Gastrocnemius medialis (tissue), 4 donors: ENCODE measurements around the gene HOXD8. TPM values are rescaled to one million over a fixed set of nuclear protein-coding genes. Genes with fewer than 3 reads are reported as not detected.

Experiments used
- ATAC-seq, 2 donors: fragments of 150-250 bp; one replicate each; pipeline ENCODE4 v1.9.1; 2016
- DNase-seq, 2 donors: peaks; one replicate each; pipeline ENCODE4 v3.0.0-alpha.2; 2019
- H3K27ac ChIP-seq, 4 donors: fragments of 200-600 bp; sonication (generic); 1 replicate in 1 of 4; 2 replicates in 3 of 4; pipeline ENCODE4 v1.5.1; 2016 to 2018; ENCODE audit warnings: mild to moderate bottlenecking in 2 of 4, moderate library complexity in 1 of 4
- H3K27me3 ChIP-seq, 3 donors: fragments of 200-600 bp; sonication (generic) in 2 of 3; 1 replicate in 1 of 3; 2 replicates in 2 of 3; pipeline versions ENCODE4 v1.5.1 to v1.6.0; 2016 to 2019; ENCODE audit warnings: mild to moderate bottlenecking in 1 of 3, moderate library complexity in 1 of 3
- H3K36me3 ChIP-seq, 2 donors: fragments of 200-600 bp; sonication (generic) in 1 of 2; one replicate each; pipeline ENCODE4 v1.5.1; 2017 to 2018
- H3K4me1 ChIP-seq, 2 donors: fragments of 200-600 bp; sonication (generic) in 1 of 2; one replicate each; pipeline ENCODE4 v1.5.1; 2016 to 2017; ENCODE audit warnings: mild to moderate bottlenecking in 2 of 2
- H3K4me3 ChIP-seq, 4 donors: fragments of 200-600 bp; sonication (generic) in 3 of 4; 1 replicate in 1 of 4; 2 replicates in 3 of 4; pipeline ENCODE4 v1.5.1; 2016 to 2019; ENCODE audit warnings: mild to moderate bottlenecking in 2 of 4
- H3K9me3 ChIP-seq, 3 donors: fragments of 200-600 bp; sonication (generic) in 2 of 3; 1 replicate in 1 of 3; 2 replicates in 2 of 3; pipeline ENCODE4 v1.5.1; 2016 to 2019
- POLR2A ChIP-seq, 2 donors: fragments of 450-650 bp; IDR thresholded peaks; one replicate each; pipeline ENCODE4 v1.6.1; 2017; ENCODE audit warnings: antibody characterized with exemption in 2 of 2, mild to moderate bottlenecking in 2 of 2, moderate library complexity in 2 of 2
- in situ Hi-C, 4 donors: fragments of 200-750 bp; cut with MboI; loops; one replicate each; pipeline versions ENCODE4 v1.15.0 to v1.8.0; 2017; ENCODE audit warnings: low sequenced_read_pairs in 4 of 4
- intact Hi-C: fragments of 100-400 bp; cut with DNase I; formaldehyde crosslinking; loops from one replicate; pipeline ENCODE4 v1.15.1; 2023; ENCODE audit warnings: low total_unique reads
- total RNA-seq, 4 donors: library from RNA; depleted of rRNA; stranded (reverse); fragments of >200 nt; gene quantifications; one replicate each; pipeline versions ENCODE4 v1.1.0 to v1.2.3, GENCODE V29; 2016
- TF ChIP-seq, protein P1 (sequence below), 5 experiments: fragments of 450-650 bp in 3 of 5; fragments of 200-600 bp in 2 of 5; sonication (generic) in 2 of 5; IDR thresholded peaks in 4 of 5; conservative IDR thresholded peaks in 1 of 5; 1 replicate in 4 of 5; 2 replicates in 1 of 5; pipeline ENCODE4 v1.5.1; 2016 to 2019; ENCODE audit warnings: antibody characterized with exemption in 5 of 5, mild to moderate bottlenecking in 3 of 5, moderate library complexity in 3 of 5

The HOXD8 gene
- total RNA-seq, 4 donors from 2014 or later: 4.0 to 12.0 (median 7.2) TPM

DNA sequence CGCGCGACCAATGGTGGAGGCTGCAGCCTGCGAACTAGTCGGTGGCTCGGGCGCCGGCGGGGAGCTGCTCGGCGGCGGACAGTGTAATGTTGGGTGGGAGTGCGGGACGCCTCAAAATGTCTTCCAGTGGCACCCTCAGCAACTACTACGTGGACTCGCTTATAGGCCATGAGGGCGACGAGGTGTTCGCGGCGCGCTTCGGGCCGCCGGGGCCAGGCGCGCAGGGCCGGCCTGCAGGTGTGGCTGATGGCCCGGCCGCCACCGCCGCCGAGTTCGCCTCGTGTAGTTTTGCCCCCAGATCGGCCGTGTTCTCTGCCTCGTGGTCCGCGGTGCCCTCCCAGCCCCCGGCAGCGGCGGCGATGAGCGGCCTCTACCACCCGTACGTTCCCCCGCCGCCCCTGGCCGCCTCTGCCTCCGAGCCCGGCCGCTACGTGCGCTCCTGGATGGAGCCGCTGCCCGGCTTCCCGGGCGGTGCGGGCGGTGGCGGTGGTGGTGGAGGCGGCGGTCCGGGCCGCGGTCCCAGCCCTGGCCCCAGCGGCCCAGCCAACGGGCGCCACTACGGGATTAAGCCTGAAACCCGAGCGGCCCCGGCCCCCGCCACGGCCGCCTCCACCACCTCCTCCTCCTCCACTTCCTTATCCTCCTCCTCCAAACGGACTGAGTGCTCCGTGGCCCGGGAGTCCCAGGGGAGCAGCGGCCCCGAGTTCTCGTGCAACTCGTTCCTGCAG, 6.7 kb upstream of the HOXD8 start, which contains the start of gene HOXD9:
HOXD9 (plus strand) TSS at position 37 of the 728 bp plus-strand sequence; CDS start at position 87, 50 bp downstream.
- TF ChIP-seq, protein P1, sequence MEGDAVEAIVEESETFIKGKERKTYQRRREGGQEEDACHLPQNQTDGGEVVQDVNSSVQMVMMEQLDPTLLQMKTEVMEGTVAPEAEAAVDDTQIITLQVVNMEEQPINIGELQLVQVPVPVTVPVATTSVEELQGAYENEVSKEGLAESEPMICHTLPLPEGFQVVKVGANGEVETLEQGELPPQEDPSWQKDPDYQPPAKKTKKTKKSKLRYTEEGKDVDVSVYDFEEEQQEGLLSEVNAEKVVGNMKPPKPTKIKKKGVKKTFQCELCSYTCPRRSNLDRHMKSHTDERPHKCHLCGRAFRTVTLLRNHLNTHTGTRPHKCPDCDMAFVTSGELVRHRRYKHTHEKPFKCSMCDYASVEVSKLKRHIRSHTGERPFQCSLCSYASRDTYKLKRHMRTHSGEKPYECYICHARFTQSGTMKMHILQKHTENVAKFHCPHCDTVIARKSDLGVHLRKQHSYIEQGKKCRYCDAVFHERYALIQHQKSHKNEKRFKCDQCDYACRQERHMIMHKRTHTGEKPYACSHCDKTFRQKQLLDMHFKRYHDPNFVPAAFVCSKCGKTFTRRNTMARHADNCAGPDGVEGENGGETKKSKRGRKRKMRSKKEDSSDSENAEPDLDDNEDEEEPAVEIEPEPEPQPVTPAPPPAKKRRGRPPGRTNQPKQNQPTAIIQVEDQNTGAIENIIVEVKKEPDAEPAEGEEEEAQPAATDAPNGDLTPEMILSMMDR (IDR thresholded peaks at IDR 0.05 in 4 of 5, conservative IDR thresholded peaks at IDR 0.05 in 1 of 5): no peak
- peak in 1 of 2 donors; percentile 47 for TF ChIP-seq POLR2A (IDR thresholded peaks at IDR 0.05)
- Histone ChIP-seq H3K36me3 (no peaks in the 10 kb centered on the region), H3K27ac (peak within 1 kb of the TSS; percentile 32 to 84 (median 66)), H3K9me3 (no peaks in the 10 kb centered on the region), H3K4me3 (peak within 1 kb of the TSS; percentile 60 to 73 (median 70)), H3K27me3 (peaks cover 54 to 81% (median 71%) of the 10 kb centered on the region in 3 donors), H3K4me1 (peaks cover 9 to 14% of the 10 kb centered on the region in 2 donors)
- ATAC-seq: peak; percentile 76 to 90
- DNase-seq: peak; percentile 53 to 60
- in situ Hi-C loops: loop anchor here in 3 of 4 donors (10.0 to 25.0 kb wide), 2 partner anchors 512 to 689 kb away; no protein-coding TSS in a partner anchor
- intact Hi-C loops: loop anchor here (10.0 kb wide), 1 partner anchor 1022 kb away; no protein-coding TSS in a partner anchor

DNA sequence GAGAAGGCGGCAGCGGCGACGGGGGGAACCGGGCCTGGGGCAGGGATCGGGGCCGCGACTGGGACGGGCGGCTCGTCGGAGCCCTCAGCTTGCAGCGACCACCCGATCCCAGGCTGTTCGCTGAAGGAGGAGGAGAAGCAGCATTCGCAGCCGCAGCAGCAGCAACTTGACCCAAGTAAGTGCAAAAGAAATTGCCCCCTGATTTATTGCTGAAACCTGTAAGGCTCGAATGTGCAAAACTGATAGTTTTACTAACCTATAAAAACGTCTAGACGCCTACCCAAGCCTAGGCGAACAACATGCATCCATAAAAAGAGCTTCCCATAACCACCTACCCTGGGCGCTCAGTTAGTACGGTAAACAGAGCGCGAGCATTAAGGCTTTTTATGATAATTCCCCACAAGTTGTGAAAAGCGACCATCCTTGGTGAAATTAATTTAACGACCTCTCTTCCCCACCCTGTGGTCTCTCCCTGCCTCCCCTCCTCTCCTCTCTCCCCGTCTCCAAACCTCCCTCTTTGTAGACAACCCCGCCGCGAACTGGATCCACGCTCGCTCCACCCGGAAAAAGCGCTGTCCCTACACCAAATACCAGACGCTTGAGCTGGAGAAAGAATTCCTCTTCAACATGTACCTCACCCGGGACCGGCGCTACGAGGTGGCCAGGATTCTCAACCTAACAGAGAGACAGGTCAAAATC, 5.9 kb upstream of the HOXD8 start:
- intact Hi-C loops: loop anchor here (10.0 kb wide), 1 partner anchor 1021 kb away; no protein-coding TSS in a partner anchor
- Histone ChIP-seq H3K4me1 (peaks cover 9 to 14% of the 10 kb centered on the region in 2 donors), H3K36me3 (no peaks in the 10 kb centered on the region), H3K4me3 (peak overlapping the region; percentile 60 to 73 (median 70)), H3K27me3 (peaks cover 47 to 81% (median 71%) of the 10 kb centered on the region in 3 donors), H3K9me3 (no peaks in the 10 kb centered on the region), H3K27ac (peak overlapping the region in 2 of 4 donors; percentile 75 to 84)
- DNase-seq: no peak
- TF ChIP-seq POLR2A (IDR thresholded peaks at IDR 0.05): no peak
- TF ChIP-seq, protein P1 (IDR thresholded peaks at IDR 0.05 in 4 of 5, conservative IDR thresholded peaks at IDR 0.05 in 1 of 5): no peak
- in situ Hi-C loops: loop anchor here in 3 of 4 donors (10.0 to 25.0 kb wide), 2 partner anchors 511 to 689 kb away; no protein-coding TSS in a partner anchor
- ATAC-seq: no peak

DNA sequence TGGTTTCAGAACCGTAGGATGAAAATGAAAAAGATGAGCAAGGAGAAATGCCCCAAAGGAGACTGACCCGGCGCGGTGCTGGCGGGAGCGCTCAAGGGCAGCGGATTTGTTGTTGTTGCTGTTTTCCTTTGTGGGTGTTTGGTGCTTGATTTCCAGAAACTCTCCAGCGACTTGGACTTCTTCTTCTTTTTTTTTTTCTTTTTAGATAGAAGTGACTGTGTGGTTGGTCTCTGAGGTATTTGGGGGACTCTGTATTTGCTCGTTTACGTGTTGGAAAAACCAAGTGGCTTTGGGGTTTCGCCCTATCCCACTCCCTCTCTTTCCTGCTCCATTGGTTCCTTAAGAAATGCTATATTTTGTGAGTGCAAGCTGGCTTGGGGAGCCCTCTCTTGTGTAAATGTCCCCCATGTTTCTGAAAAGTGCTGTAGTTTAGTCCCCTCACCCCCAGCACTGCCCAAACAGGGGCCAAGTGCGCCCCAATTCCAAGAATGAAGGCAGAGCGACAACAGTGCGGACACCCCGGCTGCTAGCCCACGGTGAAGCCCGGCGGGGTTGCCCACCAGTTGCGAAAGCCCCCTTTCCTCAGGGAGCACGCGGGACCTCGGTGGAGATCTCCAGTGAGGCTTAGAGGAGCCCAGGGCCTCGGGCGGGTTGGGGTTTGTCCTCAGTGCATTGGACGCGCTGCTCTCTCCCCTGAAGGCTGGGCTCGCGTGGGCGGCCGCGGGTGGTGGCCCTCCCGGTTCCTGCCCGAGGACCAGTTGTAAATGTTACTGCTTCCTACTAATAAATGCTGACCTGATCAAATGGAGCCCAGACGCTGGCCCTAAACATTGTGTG, 5.2 kb upstream of the HOXD8 start:
- Histone ChIP-seq H3K9me3 (no peaks in the 10 kb centered on the region), H3K27ac (no peak overlapping the region), H3K4me3 (peak overlapping the region in 2 of 4 donors; percentile 60 to 68), H3K36me3 (no peaks in the 10 kb centered on the region), H3K27me3 (peaks cover 39 to 80% (median 69%) of the 10 kb centered on the region in 3 donors), H3K4me1 (peaks cover 6 to 11% of the 10 kb centered on the region in 2 donors)
- in situ Hi-C loops (loop anchor here in 3 of 4 donors (10.0 to 25.0 kb wide), 2 partner anchors 510 to 688 kb away; no protein-coding TSS in a partner anchor), intact Hi-C loops (loop anchor here (10.0 kb wide), 1 partner anchor 1020 kb away; no protein-coding TSS in a partner anchor)
- TF ChIP-seq POLR2A (IDR thresholded peaks at IDR 0.05): no peak
- TF ChIP-seq, protein P1 (IDR thresholded peaks at IDR 0.05 in 4 of 5, conservative IDR thresholded peaks at IDR 0.05 in 1 of 5): no peak
- ATAC-seq (no peak), DNase-seq (no peak)
